ENCODE measurements around the gene KLK12. TPM values are rescaled to one million over a fixed set of nuclear protein-coding genes. Genes with fewer than 3 reads are reported as not detected.

Gene KLK12
- total and polyA plus RNA-seq, 2 donors: not detected

- 91% methylated on average over 7 of the region's 7 CpGs for WGBS
Observed at GRCh38 chr19:51031220-51031879, 3.5 kb downstream of the KLK12 start.

GRCh38 chr19:51030631-51031030 lies 4.2 kb downstream of the KLK12 start:
- H3K36me3 ChIP-seq (ENCODE audit: insufficient read depth): no peaks in the 10 kb centered on the region
- no peak overlapping the region for H3K4me3 ChIP-seq (ENCODE audit: low read depth, low read length)
- no peak for DNase-seq (ENCODE audit: extremely low spot score)
- H3K27ac ChIP-seq (ENCODE audit: low read depth): no peak overlapping the region
- 77% methylated on average over 13 of the region's 13 CpGs for WGBS
- no peaks in the 10 kb centered on the region for H3K4me1 ChIP-seq (ENCODE audit: insufficient read depth)

More at GRCh38 chr19:51031220-51031879, 3.5 kb downstream of the KLK12 start:
- DNase-seq (ENCODE audit: extremely low spot score): no peak
- Histone ChIP-seq H3K27ac (ENCODE audit: low read depth) (no peak overlapping the region), H3K4me3 (ENCODE audit: low read depth, low read length) (no peak overlapping the region), H3K4me1 (ENCODE audit: insufficient read depth) (no peaks in the 10 kb centered on the region), H3K36me3 (ENCODE audit: insufficient read depth) (no peaks in the 10 kb centered on the region)

GRCh38 chr19:51029718-51030117 lies 5.1 kb downstream of the KLK12 start:
- no peak for DNase-seq (ENCODE audit: extremely low spot score)
- H3K4me1 ChIP-seq (ENCODE audit: insufficient read depth): no peaks in the 10 kb centered on the region
- H3K36me3 ChIP-seq (ENCODE audit: insufficient read depth): no peaks in the 10 kb centered on the region
- H3K27ac ChIP-seq (ENCODE audit: low read depth): no peak overlapping the region
- 89% methylated on average over 2 of the region's 2 CpGs for whole genome bisulfite sequencing
- H3K4me3 ChIP-seq (ENCODE audit: low read depth, low read length): no peak overlapping the region

GRCh38 chr19:51027873-51028272 lies 6.9 kb downstream of the KLK12 start:
- 32% methylated on average over 5 of the region's 5 CpGs for WGBS
- DNase-seq (ENCODE audit: extremely low spot score): no peak
- Histone ChIP-seq H3K36me3 (ENCODE audit: insufficient read depth) (no peaks in the 10 kb centered on the region), H3K4me1 (ENCODE audit: insufficient read depth) (no peaks in the 10 kb centered on the region), H3K27ac (ENCODE audit: low read depth) (no peak overlapping the region), H3K4me3 (ENCODE audit: low read depth, low read length) (no peak overlapping the region)

GRCh38 chr19:51027126-51027806 lies 7.5 kb downstream of the KLK12 start:
- Histone ChIP-seq H3K4me3 (ENCODE audit: low read depth, low read length) (no peak overlapping the region), H3K4me1 (ENCODE audit: insufficient read depth) (no peaks in the 10 kb centered on the region), H3K27ac (ENCODE audit: low read depth) (no peak overlapping the region), H3K36me3 (ENCODE audit: insufficient read depth) (no peaks in the 10 kb centered on the region)
- 43% methylated on average over 14 of the region's 14 CpGs for whole genome bisulfite sequencing
- DNase-seq (ENCODE audit: extremely low spot score): no peak

GRCh38 chr19:51026554-51026831 lies 8.3 kb downstream of the KLK12 start, which contains the start of gene KLK11:
TSS of gene KLK11 (minus strand) at chr19:51026616. CDS start at chr19:51025631, 985 bp downstream.
- H3K4me1 ChIP-seq (ENCODE audit: insufficient read depth): no peaks in the 10 kb centered on the region
- no peak for DNase-seq (ENCODE audit: extremely low spot score)
- no peak within 1 kb of the TSS for H3K4me3 ChIP-seq (ENCODE audit: low read depth, low read length)
- no peaks in the 10 kb centered on the region for H3K36me3 ChIP-seq (ENCODE audit: insufficient read depth)
- WGBS: 82% methylated on average over 11 of the region's 11 CpGs
- no peak within 1 kb of the TSS for H3K27ac ChIP-seq (ENCODE audit: low read depth)

- no peak for DNase-seq (ENCODE audit: extremely low spot score)
- 51% methylated on average over 18 of the region's 18 CpGs for WGBS
- Histone ChIP-seq H3K4me1 (ENCODE audit: insufficient read depth) (no peaks in the 10 kb centered on the region), H3K36me3 (ENCODE audit: insufficient read depth) (no peaks in the 10 kb centered on the region), H3K4me3 (ENCODE audit: low read depth, low read length) (no peak overlapping the region), H3K27ac (ENCODE audit: low read depth) (no peak overlapping the region)
Observed at GRCh38 chr19:51025809-51026553, 8.8 kb downstream of the KLK12 start.

GRCh38 chr19:51025401-51025800 lies 9.4 kb downstream of the KLK12 start:
- WGBS: 62% methylated on average over 6 of the region's 6 CpGs

GRCh38 chr19:51024924-51025323 lies 9.9 kb downstream of the KLK12 start:
- Histone ChIP-seq H3K4me3 (ENCODE audit: low read depth, low read length) (no peak overlapping the region), H3K4me1 (ENCODE audit: insufficient read depth) (no peaks in the 10 kb centered on the region), H3K36me3 (ENCODE audit: insufficient read depth) (no peaks in the 10 kb centered on the region), H3K27ac (ENCODE audit: low read depth) (no peak overlapping the region)
- 43% methylated on average over 5 of the region's 5 CpGs for WGBS
- DNase-seq (ENCODE audit: extremely low spot score): no peak

More at GRCh38 chr19:51025401-51025800, 9.4 kb downstream of the KLK12 start:
- Histone ChIP-seq H3K4me3 (ENCODE audit: low read depth, low read length) (no peak overlapping the region), H3K36me3 (ENCODE audit: insufficient read depth) (no peaks in the 10 kb centered on the region), H3K27ac (ENCODE audit: low read depth) (no peak overlapping the region), H3K4me1 (ENCODE audit: insufficient read depth) (no peaks in the 10 kb centered on the region)
- no peak for DNase-seq (ENCODE audit: extremely low spot score)

- Histone ChIP-seq H3K4me1 (ENCODE audit: insufficient read depth) (no peaks in the 10 kb centered on the region), H3K4me3 (ENCODE audit: low read depth, low read length) (no peak overlapping the region), H3K27ac (ENCODE audit: low read depth) (no peak overlapping the region), H3K36me3 (ENCODE audit: insufficient read depth) (no peaks in the 10 kb centered on the region)
- DNase-seq (ENCODE audit: extremely low spot score): no peak
- 67% methylated on average over 11 of the region's 11 CpGs for WGBS
Observed at GRCh38 chr19:51023946-51024345, 10.9 kb downstream of the KLK12 start.

- no peaks in the 10 kb centered on the region for H3K36me3 ChIP-seq (ENCODE audit: insufficient read depth)
- no peaks in the 10 kb centered on the region for H3K4me1 ChIP-seq (ENCODE audit: insufficient read depth)
- WGBS: 58% methylated on average over 14 of the region's 14 CpGs
- H3K4me3 ChIP-seq (ENCODE audit: low read depth, low read length): no peak overlapping the region
- no peak overlapping the region for H3K27ac ChIP-seq (ENCODE audit: low read depth)
- no peak for DNase-seq (ENCODE audit: extremely low spot score)
Observed at GRCh38 chr19:51022526-51022925, 12.3 kb downstream of the KLK12 start.

- Histone ChIP-seq H3K27ac (ENCODE audit: low read depth) (no peak overlapping the region), H3K4me1 (ENCODE audit: insufficient read depth) (no peaks in the 10 kb centered on the region), H3K4me3 (ENCODE audit: low read depth, low read length) (no peak overlapping the region), H3K36me3 (ENCODE audit: insufficient read depth) (no peaks in the 10 kb centered on the region)
- no peak for DNase-seq (ENCODE audit: extremely low spot score)
- WGBS: 27% methylated on average over 7 of the region's 7 CpGs
Observed at GRCh38 chr19:51020988-51021651, 13.7 kb downstream of the KLK12 start.

GRCh38 chr19:51019544-51019925 lies 15.3 kb downstream of the KLK12 start, which contains the start of gene KLK10:
TSS of gene KLK10 (minus strand) at chr19:51019709. CDS start at chr19:51019130, 579 bp downstream.
- H3K27ac ChIP-seq (ENCODE audit: low read depth): no peak within 1 kb of the TSS
- WGBS: 6% methylated on average over 14 of the region's 14 CpGs

More at GRCh38 chr19:51019544-51019925, 15.3 kb downstream of the KLK12 start, which contains the start of gene KLK10:
- Histone ChIP-seq H3K4me1 (ENCODE audit: insufficient read depth) (no peaks in the 10 kb centered on the region), H3K36me3 (ENCODE audit: insufficient read depth) (no peaks in the 10 kb centered on the region), H3K4me3 (ENCODE audit: low read depth, low read length) (no peak within 1 kb of the TSS)
- no peak for DNase-seq (ENCODE audit: extremely low spot score)
